KOPT-K1 (cell line): ENCODE data around the gene GNAI1.

Experiments
- H3K27ac ChIP-seq: fragments of 200-600 bp; sonication (generic); 2 replicates; pipeline ENCODE4 v1.5.1; 2016; ENCODE audit warnings: antibody characterized with exemption, mild to moderate bottlenecking, low read depth, low read length; ENCODE audit not compliant: poor library complexity, severe bottlenecking
- H3K36me3 ChIP-seq: fragments of 200-600 bp; sonication (generic); 2 replicates; pipeline ENCODE4 v1.5.1; 2017; ENCODE audit warnings: antibody characterized with exemption, mild to moderate bottlenecking, low read length, moderate library complexity; ENCODE audit not compliant: insufficient read depth
- H3K9me3 ChIP-seq: fragments of 200-600 bp; sonication (generic); 2 replicates; pipeline ENCODE4 v1.5.1; 2017; ENCODE audit warnings: antibody characterized with exemption, low read length, mild to moderate bottlenecking; ENCODE audit not compliant: insufficient read depth, poor library complexity, severe bottlenecking

The GNAI1 gene

DNA sequence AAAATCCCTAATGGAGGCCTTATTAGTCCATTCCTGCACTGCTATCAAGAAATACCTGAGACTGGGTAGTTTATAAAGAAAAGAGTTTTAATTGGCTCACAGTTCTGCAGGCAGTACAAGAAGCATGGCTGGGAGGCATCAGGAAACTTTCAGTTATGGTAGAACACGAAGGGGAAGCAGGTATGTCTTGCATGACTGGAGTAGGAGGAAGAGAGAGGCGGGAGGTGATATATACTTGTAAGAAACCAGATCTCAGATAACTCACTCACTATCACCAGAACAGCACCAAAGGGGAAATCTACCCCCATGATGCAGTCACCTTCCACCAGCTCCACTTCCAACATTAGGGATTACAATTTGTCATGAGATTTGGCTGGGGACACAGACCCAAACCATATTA is 35.8 kb downstream of the GNAI1 start:
- H3K36me3 ChIP-seq, result no peaks in the 10 kb centered on the region
- H3K9me3 ChIP-seq, result no peaks in the 10 kb centered on the region
- H3K27ac ChIP-seq, result no peak overlapping the region

DNA sequence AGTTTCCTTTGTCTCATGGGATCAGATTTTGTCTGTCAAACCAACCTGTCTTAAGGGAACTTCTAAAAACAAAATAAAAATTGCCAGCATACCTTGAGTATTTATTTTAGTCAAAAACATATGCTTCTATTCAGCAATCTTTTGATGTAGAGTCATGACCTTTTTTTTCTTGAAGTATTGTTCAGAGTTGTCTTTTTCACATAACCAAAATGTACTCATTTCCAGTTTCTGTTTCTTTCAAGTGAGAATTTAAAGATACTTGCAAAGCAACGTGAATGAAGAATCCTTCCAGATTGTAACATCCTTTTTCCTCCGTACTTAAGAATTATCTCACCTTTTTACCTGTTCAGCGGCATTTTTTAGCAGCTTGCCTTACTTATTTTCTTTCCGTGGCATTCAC is 37.8 kb downstream of the GNAI1 start:
- Histone ChIP-seq H3K36me3 (no peaks in the 10 kb centered on the region), H3K9me3 (no peaks in the 10 kb centered on the region), H3K27ac (no peak overlapping the region)

DNA sequence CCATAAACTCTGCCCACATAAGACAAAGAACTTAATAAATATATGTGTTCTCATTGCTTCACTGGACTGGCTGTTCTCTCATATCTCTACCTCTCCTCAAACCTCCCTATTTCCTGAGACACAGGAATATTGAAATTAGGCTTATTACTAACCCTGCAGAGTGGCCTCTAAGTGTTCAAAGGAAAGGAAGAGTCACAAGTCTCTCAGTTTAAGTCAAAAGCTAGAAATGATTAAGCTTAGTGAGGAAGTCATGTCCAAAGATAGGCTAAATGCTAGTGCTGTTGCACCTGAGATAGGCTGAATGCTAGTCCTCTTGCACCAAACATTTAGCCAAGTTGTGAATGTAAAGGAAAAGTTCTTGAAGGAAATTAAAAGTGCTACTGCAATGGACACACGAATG is 41.1 kb downstream of the GNAI1 start:
- Histone ChIP-seq H3K36me3 (no peaks in the 10 kb centered on the region), H3K27ac (no peak overlapping the region), H3K9me3 (no peaks in the 10 kb centered on the region)

DNA sequence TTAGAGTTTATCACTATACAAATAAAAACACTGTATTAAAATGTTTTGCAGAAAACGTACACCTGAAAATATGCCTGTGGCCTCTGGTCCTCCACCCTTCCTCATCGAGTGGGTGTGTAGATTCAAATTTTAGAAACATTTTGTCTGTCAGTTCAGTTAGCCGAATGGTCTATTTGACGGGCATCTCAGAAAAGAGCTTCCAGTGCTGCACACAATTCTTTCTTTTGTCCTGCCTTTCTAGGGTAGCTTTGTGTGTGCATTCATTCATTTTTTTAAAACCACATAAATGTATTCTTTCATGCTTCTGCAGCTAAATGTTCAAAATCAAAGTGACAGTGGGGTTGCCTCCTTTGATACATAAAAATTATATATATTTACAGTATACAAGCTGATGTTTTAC is 46.8 kb downstream of the GNAI1 start:
- H3K36me3 ChIP-seq, result no peaks in the 10 kb centered on the region
- H3K9me3 ChIP-seq, result no peaks in the 10 kb centered on the region
- no peak overlapping the region for H3K27ac ChIP-seq

DNA sequence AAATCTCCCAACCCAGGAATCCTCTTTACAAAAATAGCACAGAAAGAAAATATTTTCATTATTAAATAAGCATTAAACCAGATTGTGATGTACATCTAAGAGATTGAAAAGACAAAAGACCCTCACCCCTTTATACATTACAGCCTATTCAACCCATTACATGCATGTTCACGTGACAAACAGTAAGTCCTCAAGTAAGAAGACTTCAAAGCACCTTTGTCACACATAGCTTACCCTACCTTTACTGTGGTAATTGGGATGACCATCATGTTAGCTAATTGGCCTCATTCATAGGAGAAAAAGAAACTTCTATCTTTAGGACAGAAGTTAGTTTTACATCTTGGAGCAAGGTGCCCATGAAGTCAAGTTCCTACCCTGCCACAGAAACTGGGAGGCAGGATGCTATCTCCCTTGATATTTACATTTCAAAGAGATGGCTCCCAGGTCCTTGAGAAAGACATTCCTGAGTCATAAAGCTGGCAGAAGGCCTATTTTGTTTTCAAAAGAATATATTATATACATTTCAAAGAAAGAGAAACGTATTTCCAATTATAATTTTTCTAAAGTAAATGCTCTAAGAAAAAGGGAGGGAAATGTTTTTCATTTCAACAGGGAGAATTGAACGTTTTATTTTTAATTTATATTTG is 48.1 kb downstream of the GNAI1 start:
- H3K27ac ChIP-seq, result no peak overlapping the region
- no peaks in the 10 kb centered on the region for H3K9me3 ChIP-seq
- no peaks in the 10 kb centered on the region for H3K36me3 ChIP-seq

DNA sequence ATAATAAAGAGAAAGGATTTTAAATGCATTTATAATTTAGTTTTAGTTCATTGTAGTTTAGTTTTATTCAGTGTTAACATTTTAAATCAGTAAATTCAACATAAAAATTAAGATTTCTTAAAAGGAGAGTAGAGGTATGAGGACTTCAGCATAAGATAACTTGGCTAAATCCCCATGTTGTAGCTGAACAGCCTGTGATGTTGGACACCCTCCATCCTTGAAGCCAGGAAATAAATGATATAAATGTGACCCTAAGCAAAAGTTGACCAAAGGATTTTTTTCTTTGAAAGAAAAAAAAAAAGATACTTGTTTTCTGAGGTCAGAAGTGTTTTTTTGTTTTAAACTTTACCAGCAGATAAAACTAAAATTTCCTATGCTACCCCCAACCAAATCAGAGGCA is 48.7 kb downstream of the GNAI1 start:
- H3K36me3 ChIP-seq, result no peaks in the 10 kb centered on the region
- no peaks in the 10 kb centered on the region for H3K9me3 ChIP-seq
- H3K27ac ChIP-seq, result no peak overlapping the region

DNA sequence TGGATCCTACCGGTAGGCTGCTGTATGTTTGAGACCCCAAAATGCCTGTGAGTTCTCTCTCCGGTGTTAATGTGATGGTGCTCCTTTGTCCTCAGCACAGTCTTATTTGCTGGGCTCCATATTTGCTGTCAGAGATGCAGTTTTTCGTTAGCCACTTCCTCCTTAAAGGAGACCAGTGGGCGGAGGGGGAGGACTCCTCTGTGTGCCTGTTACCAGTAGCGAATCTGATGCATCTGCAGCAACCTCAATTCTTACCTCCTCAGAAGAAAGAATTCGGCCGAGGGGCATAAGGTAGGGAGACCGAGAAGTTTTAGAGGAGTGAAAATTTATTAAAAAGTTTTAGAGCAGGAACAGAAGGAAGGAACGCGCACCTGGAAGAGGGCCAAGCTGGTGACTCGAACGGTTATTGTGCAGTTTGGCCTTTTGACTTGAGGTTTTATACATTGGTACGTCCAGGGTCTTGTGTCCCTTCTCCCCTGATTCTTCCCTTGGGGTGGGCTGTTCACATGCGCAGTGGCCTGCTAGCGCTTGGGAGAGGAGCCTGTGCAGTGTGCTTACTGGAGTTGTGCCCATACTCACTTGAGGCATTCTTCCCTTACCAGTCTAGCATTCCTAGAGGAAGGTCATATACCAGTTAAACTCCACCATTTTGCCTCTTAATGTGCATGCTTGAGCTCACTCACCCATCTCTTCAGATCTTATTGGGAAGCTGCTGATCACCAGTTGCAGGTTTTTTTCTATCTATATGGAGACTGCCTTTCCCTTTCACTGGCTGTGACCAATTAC is 49.5 kb downstream of the GNAI1 start:
- no peaks in the 10 kb centered on the region for H3K9me3 ChIP-seq
- no peaks in the 10 kb centered on the region for H3K36me3 ChIP-seq
- no peak overlapping the region for H3K27ac ChIP-seq

DNA sequence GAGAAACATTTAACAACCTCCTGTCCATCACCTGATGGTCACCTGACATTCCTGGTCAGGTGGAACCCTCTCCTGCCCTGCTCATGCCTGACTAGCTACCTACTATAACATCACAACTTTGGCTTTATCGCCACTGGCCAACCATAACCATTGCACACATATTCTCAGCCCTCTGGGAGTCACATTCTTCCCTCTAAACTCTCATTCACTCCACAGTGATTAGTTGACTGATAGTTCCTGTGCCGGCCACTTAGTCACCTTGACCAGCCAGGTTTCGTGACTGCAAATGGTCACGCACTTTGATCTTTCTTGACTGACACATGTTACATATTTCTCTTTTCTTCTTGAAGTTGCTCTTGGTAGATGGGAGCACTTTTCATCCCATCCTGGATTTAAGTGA is 50.1 kb downstream of the GNAI1 start:
- Histone ChIP-seq H3K9me3 (no peaks in the 10 kb centered on the region), H3K36me3 (no peaks in the 10 kb centered on the region), H3K27ac (no peak overlapping the region)

DNA sequence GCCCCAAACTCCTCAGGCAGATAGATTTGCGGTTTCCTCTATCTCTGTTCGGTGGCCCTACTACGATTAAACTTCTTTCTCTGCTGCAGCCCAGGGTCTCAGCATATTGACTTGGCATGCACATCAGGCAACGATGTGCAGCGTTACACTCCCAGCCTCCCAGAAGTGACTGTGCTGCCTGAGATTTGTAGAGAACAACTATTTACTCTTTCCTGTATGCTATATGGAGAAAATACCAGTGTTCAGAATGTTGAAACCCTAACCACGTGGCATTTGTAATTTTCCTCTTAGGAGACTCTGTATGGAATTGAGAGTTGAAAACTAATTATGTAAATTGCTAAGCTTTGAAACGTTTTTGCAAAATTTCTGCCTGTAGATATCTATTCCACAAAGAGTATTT is 50.9 kb downstream of the GNAI1 start:
- H3K36me3 ChIP-seq, result no peaks in the 10 kb centered on the region
- H3K27ac ChIP-seq, result no peak overlapping the region
- no peaks in the 10 kb centered on the region for H3K9me3 ChIP-seq

DNA sequence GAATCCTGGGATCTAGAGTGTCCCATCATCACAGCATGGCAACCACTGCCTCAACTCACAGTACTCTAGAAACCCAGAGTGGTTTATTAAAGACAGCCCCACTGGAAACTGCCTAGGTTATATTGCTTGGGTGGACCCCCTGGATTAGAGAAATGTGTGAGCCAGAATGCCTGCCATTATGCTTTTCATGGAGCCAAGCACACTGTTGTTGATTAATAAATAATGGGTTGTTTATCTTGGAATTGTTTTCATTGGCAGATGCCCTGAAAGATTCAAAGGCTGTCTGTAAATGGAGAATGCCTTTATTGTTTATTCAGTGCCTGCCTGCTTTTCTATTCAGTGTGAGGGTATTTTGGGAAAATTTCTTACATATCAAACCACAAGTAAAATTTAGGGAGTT is 52.1 kb downstream of the GNAI1 start:
- no peaks in the 10 kb centered on the region for H3K36me3 ChIP-seq
- no peak overlapping the region for H3K27ac ChIP-seq
- no peaks in the 10 kb centered on the region for H3K9me3 ChIP-seq

DNA sequence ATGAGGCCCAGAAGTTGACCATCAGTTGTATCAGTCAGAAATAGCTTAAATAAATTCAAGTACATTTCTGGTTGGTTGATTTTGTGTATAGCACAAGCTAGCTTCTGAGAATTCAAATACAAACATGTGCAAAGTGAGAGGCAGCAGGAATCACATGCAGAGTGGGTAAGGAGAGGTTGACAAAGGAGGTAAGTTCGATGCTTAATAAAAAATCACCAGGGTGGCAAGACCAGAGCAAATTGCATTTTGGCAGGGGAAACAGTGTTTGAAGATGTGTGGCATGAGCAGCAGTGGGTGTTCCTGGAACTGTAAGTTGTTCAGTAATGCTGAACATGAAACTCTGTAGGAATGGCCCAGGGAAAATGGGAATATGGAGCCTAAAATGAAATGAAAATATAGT is 52.6 kb downstream of the GNAI1 start:
- no peaks in the 10 kb centered on the region for H3K9me3 ChIP-seq
- H3K36me3 ChIP-seq, result no peaks in the 10 kb centered on the region
- no peak overlapping the region for H3K27ac ChIP-seq

DNA sequence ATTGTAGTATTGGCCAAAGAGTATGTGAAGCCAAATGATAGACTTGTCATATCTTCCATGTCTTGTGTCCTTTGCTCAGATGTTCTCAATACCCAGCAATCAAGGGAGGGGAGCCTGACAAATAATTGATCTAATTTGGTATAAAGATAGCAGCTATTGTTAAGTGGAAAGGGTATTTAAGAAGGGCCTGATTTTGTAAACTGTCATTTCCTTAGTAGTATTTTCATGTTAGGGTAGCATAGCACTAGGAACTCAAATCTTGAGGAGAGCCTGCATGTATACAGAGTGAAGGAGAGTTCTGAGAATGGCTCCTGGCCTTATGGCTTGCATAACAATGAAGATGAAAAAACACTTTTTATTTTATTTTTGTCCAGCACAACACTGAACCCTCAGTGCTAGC is 53.1 kb downstream of the GNAI1 start:
- Histone ChIP-seq H3K27ac (no peak overlapping the region), H3K36me3 (no peaks in the 10 kb centered on the region), H3K9me3 (no peaks in the 10 kb centered on the region)

DNA sequence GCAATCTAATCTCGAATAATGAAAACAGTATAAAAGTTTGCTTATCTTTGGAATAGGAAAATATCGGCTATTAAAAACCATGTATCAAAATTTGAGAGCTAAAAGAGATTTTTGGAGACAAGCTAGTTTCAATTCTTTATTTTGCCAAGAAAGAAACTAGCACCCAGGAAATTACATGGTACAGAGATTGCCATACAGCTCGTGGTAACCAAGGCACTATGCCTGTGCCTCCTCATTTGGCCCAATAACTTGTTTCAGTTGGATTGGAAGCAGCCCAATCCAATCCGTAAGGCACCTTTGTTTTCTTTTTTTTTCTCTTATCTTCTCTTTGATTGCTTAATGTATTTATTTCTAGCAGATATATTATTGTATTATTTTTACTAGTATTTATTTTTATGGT is 55.0 kb downstream of the GNAI1 start:
- Histone ChIP-seq H3K9me3 (no peaks in the 10 kb centered on the region), H3K27ac (no peak overlapping the region), H3K36me3 (no peaks in the 10 kb centered on the region)

DNA sequence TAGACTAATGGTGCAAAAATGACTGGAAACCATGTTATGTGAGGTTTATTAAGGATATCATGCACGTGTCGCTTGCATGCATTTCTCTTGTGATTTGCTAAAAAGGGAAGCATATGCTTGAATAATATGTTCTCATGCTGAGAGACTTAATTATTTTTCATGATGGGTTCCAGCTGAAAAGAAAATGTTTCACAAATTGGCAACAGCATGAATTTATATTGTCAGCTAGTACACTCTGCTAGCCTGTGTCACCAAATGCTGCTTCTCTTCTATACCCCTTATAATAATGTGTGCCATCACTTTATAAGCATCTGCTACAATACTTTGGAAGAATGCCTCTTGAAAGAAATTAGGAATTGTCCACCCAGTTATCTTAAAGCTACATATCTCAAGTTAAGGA is 63.0 kb downstream of the GNAI1 start:
- Histone ChIP-seq H3K27ac (no peak overlapping the region), H3K36me3 (no peaks in the 10 kb centered on the region), H3K9me3 (no peaks in the 10 kb centered on the region)

DNA sequence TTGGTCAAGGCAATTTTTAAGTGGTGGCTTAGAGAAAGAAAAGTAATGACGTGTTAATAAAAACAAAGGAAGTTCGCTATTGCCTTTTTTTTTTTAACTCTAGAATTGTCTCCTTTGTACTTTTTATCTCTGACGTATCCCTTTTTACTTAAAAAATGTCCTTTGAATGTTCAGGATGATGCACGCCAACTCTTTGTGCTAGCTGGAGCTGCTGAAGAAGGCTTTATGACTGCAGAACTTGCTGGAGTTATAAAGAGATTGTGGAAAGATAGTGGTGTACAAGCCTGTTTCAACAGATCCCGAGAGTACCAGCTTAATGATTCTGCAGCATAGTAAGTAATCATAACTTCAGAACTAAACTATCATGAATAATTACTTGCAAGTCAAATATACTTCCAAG is 64.4 kb downstream of the GNAI1 start:
- H3K36me3 ChIP-seq, result no peaks in the 10 kb centered on the region
- no peaks in the 10 kb centered on the region for H3K9me3 ChIP-seq
- no peak overlapping the region for H3K27ac ChIP-seq

DNA sequence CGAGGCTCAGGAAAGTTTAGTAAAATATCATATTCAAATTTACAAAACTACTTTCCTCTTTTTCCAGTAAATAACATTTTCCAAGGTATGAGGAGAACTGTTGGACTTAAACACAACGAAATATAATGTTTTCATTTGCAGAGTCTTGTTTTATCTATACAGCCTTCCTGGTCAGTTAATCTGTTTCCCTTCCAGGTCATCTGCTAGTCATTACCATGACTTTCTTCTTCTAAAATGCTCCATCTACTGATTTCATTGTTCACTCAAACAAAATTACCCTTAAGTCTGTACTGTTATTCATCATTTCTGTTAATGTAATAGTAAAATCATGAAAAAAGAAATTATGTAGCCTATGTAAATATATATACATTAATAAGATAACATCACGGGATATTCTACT is 69.8 kb downstream of the GNAI1 start:
- Histone ChIP-seq H3K9me3 (no peaks in the 10 kb centered on the region), H3K36me3 (no peaks in the 10 kb centered on the region), H3K27ac (no peak overlapping the region)
